GM12878 (cell line): ENCODE data around the gene GDA. TPM values are rescaled to one million over a fixed set of nuclear protein-coding genes. Genes with fewer than 3 reads are reported as not detected.

Source experiments
- polyA plus RNA-seq, 11 experiments: library from polyadenylated mRNA; depleted of rRNA in 4 of 11; unstranded in 6 of 11; stranded (reverse) in 5 of 11; fragments of >200 nt; fragmentation: Nextera tagmentation in 4 of 11; fragmentation: Illumina TruSeq in 1 of 11; extraction: Ambion mirVana in 4 of 11; extraction: Trizol in 1 of 11; gene quantifications; 1 replicate in 1 of 11; 2 replicates in 10 of 11; pipeline versions ENCODE4 v1.2.1 to v1.2.3, GENCODE V29; 2011 to 2016; ENCODE audit warnings: inconsistent platforms in 2 of 11, missing spikeins in 2 of 11, low read depth in 1 of 11
- small RNA-seq: library from RNA; depleted of rRNA; stranded (forward); fragments of <200 nt; gene quantifications from one replicate; pipeline ENCODE3, GENCODE V24; 2014
- total RNA-seq, 4 experiments: library from RNA; depleted of rRNA in 3 of 4; stranded (reverse); fragments of >200 nt in 3 of 4; fragmentation: Illumina TruSeq in 1 of 4; extraction: Trizol in 1 of 4; gene quantifications; 2 replicates each; pipeline versions ENCODE4 v1.2.1 to v1.2.3, GENCODE V29; 2013 to 2021

GDA gene
- total and polyA plus RNA-seq, 10 of the 15 experiments (the other 5 are each of a cell fraction or from before 2014, with no cell fraction given): 0.19 to 17.9 (median 0.48) TPM; not detected in 2

Small RNA genes within 50 kb of the gene (small RNA-seq; reads per million reads assigned to genes)
- not detected for gene RNA5SP285

Other genes with a start within 250 kb of the GDA start
- gene ABHD17B, start 238.2 kb upstream of the GDA start, total RNA-seq (2014; rRNA removed): 16.6 and 19.1 TPM in 2 replicates
- 15.7 and 16.0 TPM in 2 replicates for gene ABHD17B, start 238.2 kb upstream of the GDA start, total RNA-seq (2014; rRNA removed; fragmentation: Illumina TruSeq; extraction: Trizol)
- gene ABHD17B, start 238.2 kb upstream of the GDA start, total RNA-seq (2021): 16.8 and 17.4 TPM in 2 replicates
- gene ABHD17B, start 238.2 kb upstream of the GDA start, polyA plus RNA-seq (2011; rRNA removed): 16.5 and 18.4 TPM in 2 replicates
- gene ABHD17B, start 238.2 kb upstream of the GDA start, polyA plus RNA-seq (2014; fragmentation: Illumina TruSeq; extraction: Trizol): 12.3 and 14.7 TPM in 2 replicates
- 1 to 10 TPM; 3.5 to 6.9 TPM for gene ABHD17B, start 238.2 kb upstream of the GDA start, polyA plus RNA-seq (2014; fragmentation: Nextera tagmentation; extraction: Ambion mirVana)
- gene ABHD17B, start 238.2 kb upstream of the GDA start, polyA plus RNA-seq (2014; rRNA removed): 13.5 and 17.6 TPM in 2 replicates
- 10 to 100 TPM; 20.0 to 21.4 TPM for gene ABHD17B, start 238.2 kb upstream of the GDA start, polyA plus RNA-seq (2016; fragmentation: Nextera tagmentation; extraction: Ambion mirVana)
- 11.7 and 13.4 TPM in 2 replicates for gene C9orf85, start 237.8 kb upstream of the GDA start, total RNA-seq (2014; rRNA removed)
- gene C9orf85, start 237.8 kb upstream of the GDA start, total RNA-seq (2014; rRNA removed; fragmentation: Illumina TruSeq; extraction: Trizol): 22.0 and 22.5 TPM in 2 replicates
- gene C9orf85, start 237.8 kb upstream of the GDA start, total RNA-seq (2021): 9.0 and 9.1 TPM in 2 replicates
- gene C9orf85, start 237.8 kb upstream of the GDA start, polyA plus RNA-seq (2011; rRNA removed): 15.2 and 19.4 TPM in 2 replicates
- 22.6 and 30.2 TPM in 2 replicates for gene C9orf85, start 237.8 kb upstream of the GDA start, polyA plus RNA-seq (2014; fragmentation: Illumina TruSeq; extraction: Trizol)
- 10 to 100 TPM; 16.6 to 16.7 TPM for gene C9orf85, start 237.8 kb upstream of the GDA start, polyA plus RNA-seq (2014; fragmentation: Nextera tagmentation; extraction: Ambion mirVana)
- 14.7 and 16.3 TPM in 2 replicates for gene C9orf85, start 237.8 kb upstream of the GDA start, polyA plus RNA-seq (2014; rRNA removed)
- gene C9orf85, start 237.8 kb upstream of the GDA start, polyA plus RNA-seq (2016; fragmentation: Nextera tagmentation; extraction: Ambion mirVana): 10 to 100 TPM; 16.2 to 16.6 TPM
- not detected in 2 replicates for gene C9orf57, start 88.8 kb upstream of the GDA start, total RNA-seq (2014; rRNA removed)
- not detected in 2 replicates for gene C9orf57, start 88.8 kb upstream of the GDA start, total RNA-seq (2014; rRNA removed; fragmentation: Illumina TruSeq; extraction: Trizol)
- gene C9orf57, start 88.8 kb upstream of the GDA start, total RNA-seq (2021): not detected in 2 replicates
- 0.27 and 0.75 TPM in 2 replicates for gene C9orf57, start 88.8 kb upstream of the GDA start, polyA plus RNA-seq (2011; rRNA removed)
- gene C9orf57, start 88.8 kb upstream of the GDA start, polyA plus RNA-seq (2014; fragmentation: Illumina TruSeq; extraction: Trizol): not detected in 2 replicates
- not detected for gene C9orf57, start 88.8 kb upstream of the GDA start, polyA plus RNA-seq (2014; fragmentation: Nextera tagmentation; extraction: Ambion mirVana)
- 0.06 TPM in 1 of 2 replicates, not detected in the other for gene C9orf57, start 88.8 kb upstream of the GDA start, polyA plus RNA-seq (2014; rRNA removed)
- gene C9orf57, start 88.8 kb upstream of the GDA start, polyA plus RNA-seq (2016; fragmentation: Nextera tagmentation; extraction: Ambion mirVana): not detected
- gene ZFAND5, start 215.8 kb downstream of the GDA start, total RNA-seq (2014; rRNA removed): 47.7 and 53.4 TPM in 2 replicates
- 58.0 and 61.5 TPM in 2 replicates for gene ZFAND5, start 215.8 kb downstream of the GDA start, total RNA-seq (2014; rRNA removed; fragmentation: Illumina TruSeq; extraction: Trizol)
- 89.3 and 89.9 TPM in 2 replicates for gene ZFAND5, start 215.8 kb downstream of the GDA start, total RNA-seq (2021)
- gene ZFAND5, start 215.8 kb downstream of the GDA start, polyA plus RNA-seq (2011; rRNA removed): 72.9 and 87.0 TPM in 2 replicates
- 107 and 114 TPM in 2 replicates for gene ZFAND5, start 215.8 kb downstream of the GDA start, polyA plus RNA-seq (2014; fragmentation: Illumina TruSeq; extraction: Trizol)
- 10 to 100 TPM; 22.5 to 32.3 TPM for gene ZFAND5, start 215.8 kb downstream of the GDA start, polyA plus RNA-seq (2014; fragmentation: Nextera tagmentation; extraction: Ambion mirVana)
- 67.4 and 84.4 TPM in 2 replicates for gene ZFAND5, start 215.8 kb downstream of the GDA start, polyA plus RNA-seq (2014; rRNA removed)
- 10 to 100 TPM; 60.2 to 65.1 TPM for gene ZFAND5, start 215.8 kb downstream of the GDA start, polyA plus RNA-seq (2016; fragmentation: Nextera tagmentation; extraction: Ambion mirVana)